Panc1 (cell line): Measurements from ENCODE around the gene NRM. TPM values are rescaled to one million over a fixed set of nuclear protein-coding genes. Genes with fewer than 3 reads are reported as not detected.

Experiments
- ATAC-seq: fragments of 200-7000 bp; cut with Tn5 transposase; 2 replicates; pipeline ENCODE4 v1.9.1; 2020; ENCODE audit warnings: mild to moderate bottlenecking, moderate library complexity
- BruUV-seq: library from RNA; stranded (reverse); fragments of 400-500 nt; replicated peaks from 2 replicates; lab custom pipeline; 2021; lab: Mats Ljungman, UMichigan
- CTCF ChIA-PET: fragments of 300-600 bp; sonication (Branson Sonifier 250); formaldehyde crosslinking; loops from one replicate; lab custom pipeline; 2022; ENCODE audit warnings: antibody characterized with exemption; lab: Charles Lee
- POLR2A ChIA-PET: fragments of 300-600 bp; sonication (Branson Sonifier 250); formaldehyde crosslinking; loops from one replicate; lab custom pipeline; 2022; ENCODE audit warnings: antibody characterized with exemption; lab: Charles Lee
- DNase-seq: peaks from one replicate; pipeline ENCODE4 v3.0.0-alpha.2; 2010; ENCODE audit warnings: low read depth, low spot score
- H3K27ac ChIP-seq: 2 replicates; pipeline ENCODE4 v1.5.1; 2011; ENCODE audit warnings: mild to moderate bottlenecking, low read length, inconsistent platforms
- H3K27me3 ChIP-seq: fragments of 200-500 bp; sonication (Bioruptor generic); 2 replicates; pipeline ENCODE4 v1.6.0; 2014; ENCODE audit warnings: low read length, inconsistent platforms; ENCODE audit not compliant: control insufficient read depth, insufficient read depth
- H3K36me3 ChIP-seq: fragments of 200-500 bp; sonication (Bioruptor generic); 2 replicates; pipeline ENCODE4 v1.5.1; 2014; ENCODE audit warnings: inconsistent platforms, mild to moderate bottlenecking, low read length, moderate library complexity; ENCODE audit not compliant: control insufficient read depth, insufficient read depth
- H3K4me1 ChIP-seq: 2 replicates; pipeline ENCODE4 v1.5.1; 2011; ENCODE audit warnings: inconsistent platforms, mild to moderate bottlenecking, low read length, moderate library complexity; ENCODE audit not compliant: control insufficient read depth, insufficient read depth
- H3K4me3 ChIP-seq, 2 experiments: 2 replicates each; pipeline ENCODE4 v1.5.1; 2011 to 2012; ENCODE audit warnings: low read depth in 2 of 2, low read length in 2 of 2, mild to moderate bottlenecking in 2 of 2, inconsistent platforms in 1 of 2, moderate library complexity in 1 of 2
- H3K9me3 ChIP-seq: fragments of 200-500 bp; sonication (Bioruptor generic); 2 replicates; pipeline ENCODE4 v1.5.1; 2014; ENCODE audit warnings: low read depth, mild to moderate bottlenecking, inconsistent platforms, low read length, moderate library complexity; ENCODE audit not compliant: control insufficient read depth, insufficient read depth
- CTCF ChIP-seq: fragments of 450-650 bp; IDR thresholded peaks from 2 replicates; pipeline ENCODE4 v1.5.1; 2017; ENCODE audit warnings: mild to moderate bottlenecking
- POLR2AphosphoS5 ChIP-seq: IDR thresholded peaks from 2 replicates; pipeline ENCODE4 v1.6.1; 2012; ENCODE audit warnings: mild to moderate bottlenecking, low read depth, low read length, moderate library complexity
- REST ChIP-seq, 2 experiments: IDR thresholded peaks; 2 replicates each; pipeline ENCODE4 v1.6.1; 2011 to 2012; ENCODE audit warnings: low read depth in 2 of 2, control low read depth in 1 of 2, low read length in 1 of 2, mild to moderate bottlenecking in 1 of 2, moderate library complexity in 1 of 2; ENCODE audit not compliant: insufficient read depth in 1 of 2
- SIN3A ChIP-seq: IDR thresholded peaks from 2 replicates; pipeline ENCODE4 v1.6.1; 2012; ENCODE audit warnings: low read depth, mild to moderate bottlenecking, low read length, moderate library complexity, borderline replicate concordance; ENCODE audit not compliant: insufficient read depth
- TCF7L2 ChIP-seq: IDR thresholded peaks from 2 replicates; pipeline ENCODE4 v1.6.1; 2011; ENCODE audit warnings: mild to moderate bottlenecking, low read depth, low read length, inconsistent platforms
- in situ Hi-C: cut with HindIII; loops from 2 replicates; pipeline ENCODE4 v1.10.0; 2016; ENCODE audit warnings: low sequenced_read_pairs, low pct_unique_long_range_greater_than_20kb
- intact Hi-C: fragments of 100-400 bp; cut with micrococcal nuclease; formaldehyde crosslinking; loops from one replicate; pipeline ENCODE4 v1.10.0; 2022; ENCODE audit not compliant: unreplicated experiment
- total RNA-seq: library from RNA; stranded (reverse); gene quantifications from one replicate; pipeline ENCODE4 v1.2.1, GENCODE V29; 2021; ENCODE audit not compliant: unreplicated experiment

Gene NRM
- total RNA-seq, 1 experiment from 2014 or later = 21.9 TPM

- ChIA-PET CTCF (interaction anchor here (0.7 kb wide), 2 partner anchors 84 to 115 kb away, joined by 3 to 4 read pairs; no protein-coding TSS in a partner anchor), POLR2A (no interaction called here)
- Histone ChIP-seq H3K4me3 (no peak overlapping the region), H3K27ac (no peak overlapping the region), H3K4me1 (peaks cover 25% of the 10 kb centered on the region), H3K27me3 (no peaks in the 10 kb centered on the region), H3K9me3 (no peaks in the 10 kb centered on the region), H3K36me3 (peaks cover 22% of the 10 kb centered on the region)
- no TSS peak for BruUV-seq
- in situ Hi-C loops = no loop called here
- ATAC-seq = no peak
- TF ChIP-seq POLR2AphosphoS5 (no peak), CTCF (no peak), SIN3A (no peak), TCF7L2 (no peak), REST (IDR thresholded peaks at IDR 0.05; ENCODE audit: insufficient read depth in 1 of 2, low read depth in 2 of 2, low read length in 1 of 2) (no peak)
- intact Hi-C loops = no loop called here
- DNase-seq = no peak
Measured at GRCh38 chr6:30738532-30738931, 47.7 kb upstream of the NRM start.

GRCh38 chr6:30735668-30736314, 45.0 kb upstream of the NRM start:
- in situ Hi-C loops (no loop called here), intact Hi-C loops (no loop called here)
- no peak overlapping the region for H3K4me3 ChIP-seq
- BruUV-seq = no TSS peak
- ATAC-seq (no peak), DNase-seq (no peak)
- peaks cover 17% of the 10 kb centered on the region for H3K36me3 ChIP-seq
- no peaks in the 10 kb centered on the region for H3K9me3 ChIP-seq
- H3K27me3 ChIP-seq = no peaks in the 10 kb centered on the region
- no peak for TF ChIP-seq REST (IDR thresholded peaks at IDR 0.05; ENCODE audit: insufficient read depth in 1 of 2, low read depth in 2 of 2, low read length in 1 of 2)
- no peak for TF ChIP-seq POLR2AphosphoS5
- no peak for TF ChIP-seq SIN3A
- TF ChIP-seq TCF7L2 = no peak
- TF ChIP-seq CTCF = no peak
- ChIA-PET CTCF (no interaction called here), POLR2A (no interaction called here)
- no peak overlapping the region for H3K27ac ChIP-seq
- peaks cover 17% of the 10 kb centered on the region; the same call in 1 of the 2 replicates for H3K4me1 ChIP-seq
